Daoy (cell line): ENCODE measurements around the gene PYCARD. TPM values are rescaled to one million over a fixed set of nuclear protein-coding genes. Genes with fewer than 3 reads are reported as not detected.
A peak's percentile ranks its signal among the peaks of the same experiment; 100 is the strongest.
"Not testable (repeated sequence)": the region's sequence is repeated elsewhere in the genome, so short reads cannot be mapped to it uniquely, and the experiment has no call there.

Experiments used
- DNase-seq: peaks from one replicate; pipeline ENCODE4 v3.0.0-alpha.2; 2015; ENCODE audit warnings: low read depth
- total RNA-seq: library from RNA; depleted of rRNA; stranded (reverse); fragments of >200 nt; shearing (Covaris generic); gene quantifications from 2 replicates; pipeline ENCODE4 v1.2.3, GENCODE V29; 2014; rRNA removed

Gene PYCARD
- total RNA-seq: 14.7 and 23.3 TPM in 2 replicates

DNA sequence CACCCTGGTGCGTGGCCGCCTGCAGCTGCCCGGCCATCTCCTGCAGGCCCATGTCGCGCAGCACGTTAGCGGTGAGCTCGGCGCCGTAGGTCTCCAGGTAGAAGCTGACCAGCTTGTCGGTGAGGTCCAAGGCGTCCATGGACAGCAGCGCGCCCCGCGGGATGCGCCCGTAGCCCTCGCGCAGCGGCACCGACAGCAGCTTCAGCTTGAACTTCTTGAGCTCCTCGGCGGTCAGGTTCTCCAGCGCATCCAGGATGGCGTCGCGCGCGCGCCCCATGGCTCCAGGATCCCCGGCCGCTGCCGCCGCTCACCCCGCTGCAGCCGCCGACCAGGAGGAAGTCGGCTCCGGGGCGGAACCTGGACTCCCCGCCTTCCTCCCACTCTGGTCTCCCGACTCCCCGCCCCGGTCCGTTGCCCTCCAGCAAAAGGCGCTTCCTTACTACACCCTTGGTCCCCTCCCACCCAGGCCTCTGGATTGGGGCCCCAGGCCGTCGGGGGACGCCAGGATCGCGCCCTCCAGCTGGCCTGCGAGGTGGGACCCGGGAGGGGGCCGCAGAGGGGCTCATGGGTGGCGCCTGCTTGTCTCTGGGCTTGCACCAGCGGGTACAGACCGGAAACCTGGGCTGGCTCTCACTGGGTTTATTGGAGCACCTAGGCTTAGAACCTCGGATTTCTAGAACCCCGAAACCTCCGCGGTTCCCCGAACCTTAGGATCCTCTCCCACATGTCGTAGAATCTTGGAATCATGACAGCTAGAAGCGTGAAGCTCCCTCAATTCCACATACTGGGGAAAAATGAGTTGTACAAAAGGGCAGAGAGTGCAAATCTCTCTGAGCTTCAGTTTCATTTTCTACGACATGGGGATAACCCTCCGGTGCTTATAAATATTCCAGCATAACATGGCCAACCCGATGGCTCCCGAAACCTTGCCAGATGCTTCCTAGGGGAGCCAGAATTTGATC lies at the start of gene PYCARD:
Gene PYCARD (minus strand): TSS at position 347 of the 962 bp plus-strand sequence. CDS start 70 bp downstream, at position 277.
- DNase-seq: peak; percentile 46

GRCh38 chr16:31251435-31251834 lies 48.9 kb upstream of the PYCARD start:
- DNase-seq: no peak

DNA sequence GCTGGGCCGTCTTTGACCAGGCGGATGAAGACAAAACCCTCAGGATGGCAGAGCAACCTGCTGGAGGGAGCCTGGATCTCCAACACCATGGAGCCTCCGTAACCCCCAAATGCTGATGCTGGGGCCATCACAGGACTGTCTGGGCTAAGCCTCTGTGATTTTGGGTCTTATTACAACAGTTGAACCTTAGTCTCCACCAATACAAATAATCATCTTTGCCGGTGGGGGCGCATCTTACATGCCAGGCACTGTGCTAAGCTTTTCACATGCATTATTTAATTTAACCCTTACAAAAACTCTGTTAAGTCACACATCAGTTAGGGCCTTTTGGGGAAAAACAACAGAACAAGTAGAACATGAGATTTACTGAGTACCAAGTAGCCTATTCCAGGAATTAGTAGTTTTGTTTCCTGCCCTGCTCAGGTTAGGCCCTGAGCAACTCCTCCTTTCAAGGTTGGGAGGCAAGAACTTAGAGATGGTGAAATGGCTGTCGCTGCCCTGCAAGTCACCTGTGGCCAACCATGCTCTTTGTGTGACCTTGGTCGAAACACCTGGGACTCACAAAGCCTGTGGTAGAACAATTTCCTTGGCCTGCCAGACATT lies 48.3 kb upstream of the PYCARD start:
- no peak for DNase-seq

GRCh38 chr16:31248344-31248743 lies 45.8 kb upstream of the PYCARD start:
- no peak for DNase-seq

DNA sequence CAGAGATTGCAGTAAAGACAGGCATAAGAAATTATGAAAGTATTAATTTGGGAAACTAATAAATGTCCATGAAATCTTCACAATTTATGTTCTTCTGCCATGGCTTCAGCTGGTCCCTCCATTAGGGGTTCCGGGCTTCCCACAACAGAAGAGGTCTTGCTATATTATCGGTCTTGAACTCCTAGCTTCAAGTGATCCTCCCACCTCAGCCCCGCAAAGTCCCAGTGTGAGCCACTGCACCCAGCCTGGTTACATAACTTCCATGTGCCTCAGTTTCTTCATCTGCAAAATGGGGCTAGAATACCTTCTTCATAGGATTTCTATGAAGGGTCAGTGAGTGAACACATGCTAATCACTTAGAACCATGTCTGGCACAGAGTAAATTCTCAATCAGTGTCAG lies 43.7 kb upstream of the PYCARD start:
- DNase-seq: no peak

DNA sequence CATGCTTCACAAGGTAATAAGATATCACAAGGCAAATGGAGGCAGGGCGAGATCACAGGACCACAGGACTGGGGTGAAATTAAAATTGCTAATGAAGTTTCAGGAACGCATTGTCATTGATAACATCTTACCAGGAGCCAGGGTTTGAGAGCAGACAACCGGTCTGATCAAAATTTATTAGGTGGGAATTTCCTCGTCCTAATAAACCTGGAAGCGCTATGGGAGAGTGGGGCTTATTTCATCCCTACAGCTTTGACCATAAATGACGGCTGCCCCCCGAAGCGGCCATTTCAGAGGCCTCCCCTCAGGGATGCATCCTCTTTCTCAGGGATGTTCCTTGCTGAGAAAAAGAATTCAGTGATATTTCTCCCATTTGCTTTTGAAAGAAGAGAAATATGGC lies 43.0 kb upstream of the PYCARD start:
- not testable (repeated sequence) for DNase-seq

GRCh38 chr16:31243734-31244670 lies 41.4 kb upstream of the PYCARD start:
- DNase-seq: no peak

- no peak for DNase-seq
Measured at GRCh38 chr16:31242206-31242605, 39.6 kb upstream of the PYCARD start.

- DNase-seq: no peak
Measured at GRCh38 chr16:31238041-31238440, 35.5 kb upstream of the PYCARD start.

- DNase-seq: no peak
Measured at GRCh38 chr16:31229501-31229900, 26.9 kb upstream of the PYCARD start.

GRCh38 chr16:31228206-31228605 lies 25.6 kb upstream of the PYCARD start:
- no peak for DNase-seq

- DNase-seq: no peak
Measured at GRCh38 chr16:31225193-31225592, 22.6 kb upstream of the PYCARD start.

GRCh38 chr16:31224092-31224955 lies 21.8 kb upstream of the PYCARD start:
- no peak for DNase-seq

DNA sequence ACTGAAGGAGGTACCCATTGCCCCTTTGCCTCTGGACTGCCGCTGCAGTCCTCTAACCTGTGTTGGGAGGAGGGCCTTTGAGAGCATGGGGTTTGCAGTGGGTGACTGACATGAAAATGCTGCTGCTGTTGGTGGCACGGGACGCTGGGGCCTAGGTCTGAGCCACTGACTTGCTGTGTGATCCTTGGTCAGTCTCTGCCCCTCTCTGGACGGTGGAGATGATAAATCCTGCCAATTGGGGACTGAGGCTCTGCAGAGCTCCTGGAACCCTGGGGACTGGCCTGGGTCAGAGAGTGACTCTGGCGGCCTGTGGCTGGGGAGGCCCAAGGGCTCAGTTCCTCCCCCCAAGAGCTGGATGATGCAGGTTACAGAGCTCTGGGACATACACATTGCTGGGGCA lies 20.5 kb upstream of the PYCARD start:
- no peak for DNase-seq

DNA sequence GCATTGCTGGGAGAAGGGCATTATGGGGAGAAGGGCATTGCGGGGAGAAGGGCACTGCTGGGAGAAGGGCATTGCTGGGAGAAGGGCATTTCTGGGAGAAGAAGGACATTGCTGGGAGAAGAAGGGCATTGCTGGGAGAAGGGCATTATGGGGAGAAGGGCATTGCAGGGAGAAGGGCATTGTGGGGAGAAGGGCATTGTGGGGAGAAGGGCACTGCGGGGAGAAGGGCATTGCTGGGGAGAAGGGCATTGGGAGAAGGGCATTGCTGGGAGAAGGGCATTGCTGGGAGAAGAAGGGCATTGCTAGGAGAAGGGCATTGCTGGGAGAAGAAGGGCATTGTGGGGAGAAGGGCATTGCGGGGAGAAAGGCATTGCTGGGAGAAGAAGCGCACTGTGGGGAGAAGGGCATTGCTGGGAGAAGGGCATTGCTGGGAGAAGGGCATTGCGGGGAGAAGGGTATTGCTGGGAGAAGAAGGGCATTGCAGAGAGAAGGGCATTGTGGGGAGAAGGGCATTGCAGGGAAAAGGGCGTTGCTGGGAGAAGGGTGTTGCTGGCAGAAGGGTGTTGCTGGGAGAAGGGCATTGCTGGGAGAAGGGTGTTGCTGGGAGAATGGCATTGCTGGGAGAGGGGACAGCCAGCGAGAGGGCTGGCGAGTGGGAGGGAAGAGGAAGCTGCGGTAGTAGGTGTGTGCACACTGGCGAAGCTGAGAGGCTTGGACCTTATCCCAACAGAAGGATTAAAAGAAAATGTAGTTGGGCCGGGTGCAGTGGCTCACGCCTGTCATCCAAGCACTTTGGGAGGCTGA lies 19.0 kb upstream of the PYCARD start:
- DNase-seq: peak; percentile 24

GRCh38 chr16:31219154-31219741 lies 16.7 kb upstream of the PYCARD start:
- no peak for DNase-seq

GRCh38 chr16:31217136-31217530 lies 14.6 kb upstream of the PYCARD start:
- no peak for DNase-seq

DNA sequence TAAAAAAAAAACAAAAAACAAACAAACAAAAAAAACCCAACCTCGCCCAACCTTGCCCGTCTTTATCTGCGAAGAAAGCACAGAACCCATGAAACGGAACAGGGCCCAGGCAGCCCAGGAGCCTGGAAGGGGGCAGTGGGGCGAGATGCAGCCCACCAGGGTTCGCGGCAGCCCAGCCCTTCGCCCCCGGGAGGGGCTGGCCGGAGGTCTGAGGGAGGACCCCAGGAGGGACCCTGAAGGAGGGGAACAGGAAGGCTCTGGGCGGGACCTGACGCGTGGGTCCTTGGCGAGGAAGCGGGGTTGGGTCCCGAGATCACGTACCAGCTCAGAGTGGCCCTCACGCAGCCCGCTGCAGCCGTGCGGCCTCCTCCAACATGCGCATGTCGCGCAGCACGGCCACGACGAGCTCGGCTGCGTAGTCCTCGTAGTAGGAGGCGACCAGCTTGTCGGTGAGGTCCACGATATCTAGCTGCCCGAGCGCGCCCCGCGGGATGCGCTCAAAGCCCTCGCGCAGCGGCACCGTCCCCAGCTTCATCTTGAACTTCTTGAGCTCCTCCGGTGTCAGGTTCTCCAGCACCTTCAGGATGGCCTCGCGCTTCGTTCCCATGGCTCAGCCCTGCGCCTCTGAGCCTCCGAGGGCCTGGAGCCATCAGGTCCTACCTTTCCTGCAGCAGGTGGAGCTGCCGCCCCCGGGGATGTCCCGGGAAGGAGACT lies 14.0 kb upstream of the PYCARD start, which contains the start of gene PYDC1:
Gene PYDC1 (minus strand): TSS at position 714 of the 714 bp plus-strand sequence. CDS start 107 bp downstream, at position 607.
- DNase-seq: no peak
